Endothelial cell (in vitro differentiated cells): ENCODE data around the gene NACA2. TPM values are rescaled to one million over a fixed set of nuclear protein-coding genes. Genes with fewer than 3 reads are reported as not detected.

Source experiments
- DNase-seq: peaks from one replicate; pipeline ENCODE4 v3.0.0; 2021; ENCODE audit warnings: low spot score
- H3K27ac Mint-ChIP-seq: one replicate; pipeline ENCODE4 v1.8.0; 2021; ENCODE audit warnings: mixed read lengths, inconsistent platforms; ENCODE audit not compliant: unreplicated experiment
- H3K27me3 Mint-ChIP-seq: one replicate; pipeline ENCODE4 v1.8.0; 2021; ENCODE audit warnings: mild to moderate bottlenecking, moderate library complexity, mixed read lengths, inconsistent platforms; ENCODE audit not compliant: unreplicated experiment
- H3K36me3 Mint-ChIP-seq: one replicate; pipeline ENCODE4 v1.8.0; 2021; ENCODE audit warnings: mild to moderate bottlenecking, low read depth, mixed read lengths, inconsistent platforms; ENCODE audit not compliant: unreplicated experiment
- H3K4me1 Mint-ChIP-seq: one replicate; pipeline ENCODE4 v1.8.0; 2021; ENCODE audit warnings: mild to moderate bottlenecking, mixed read lengths, inconsistent platforms; ENCODE audit not compliant: unreplicated experiment
- H3K4me3 Mint-ChIP-seq: one replicate; pipeline ENCODE4 v1.8.0; 2021; ENCODE audit warnings: mild to moderate bottlenecking, mixed read lengths, inconsistent platforms; ENCODE audit not compliant: unreplicated experiment
- H3K9me3 Mint-ChIP-seq: one replicate; pipeline ENCODE4 v1.8.0; 2021; ENCODE audit warnings: mixed read lengths, inconsistent platforms; ENCODE audit not compliant: unreplicated experiment
- total RNA-seq: library from RNA; stranded (reverse); fragmentation: NEBNext Ultra II Directional; extraction: Animal tissue kit (Norgen Biotek cat#: 25700); gene quantifications from one replicate; pipeline ENCODE4 v1.2.1, GENCODE V29; 2021; ENCODE audit not compliant: unreplicated experiment
- TF ChIP-seq, protein P1 (sequence below): fragments of 200-600 bp; sonication (generic); IDR thresholded peaks from one replicate; pipeline ENCODE4 v1.5.0; 2021; ENCODE audit warnings: antibody characterized with exemption; ENCODE audit not compliant: unreplicated experiment

Gene NACA2
- total RNA-seq, 1 donor from 2014 or later: not detected

DNA sequence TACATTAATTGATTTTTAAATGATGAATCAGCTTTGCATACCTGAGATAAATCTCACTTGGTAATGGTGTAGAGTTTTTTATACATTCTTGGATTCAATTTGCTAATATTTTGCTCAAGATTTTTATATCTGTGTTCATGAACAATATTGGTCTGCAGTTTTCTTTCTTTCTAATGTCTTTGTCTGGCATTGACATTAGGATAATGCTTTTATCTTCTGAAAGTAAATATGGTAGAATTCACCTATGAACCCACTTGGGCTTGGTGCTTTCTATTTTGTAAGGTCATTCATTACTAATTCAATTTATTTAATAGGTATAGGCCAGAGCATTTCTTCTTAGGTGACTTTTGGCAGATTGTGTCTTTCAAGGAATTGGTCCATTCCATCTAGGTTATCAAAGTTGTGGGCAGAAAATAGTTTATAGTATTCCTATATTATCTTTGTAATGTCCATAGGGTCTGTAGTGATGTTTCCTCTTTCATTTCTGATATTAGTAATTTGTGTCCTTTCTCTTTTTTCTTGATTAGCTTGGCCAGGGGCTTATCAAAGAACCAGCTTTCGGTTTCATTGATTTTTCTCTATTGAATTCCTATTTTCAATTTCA, 45.6 kb downstream of the NACA2 start:
- Mint-ChIP-seq H3K4me1 (no peaks in the 10 kb centered on the region), H3K27ac (no peak overlapping the region), H3K9me3 (peaks cover 7% of the 10 kb centered on the region), H3K27me3 (no peaks in the 10 kb centered on the region), H3K4me3 (no peak overlapping the region), H3K36me3 (no peaks in the 10 kb centered on the region)
- TF ChIP-seq, protein P1, sequence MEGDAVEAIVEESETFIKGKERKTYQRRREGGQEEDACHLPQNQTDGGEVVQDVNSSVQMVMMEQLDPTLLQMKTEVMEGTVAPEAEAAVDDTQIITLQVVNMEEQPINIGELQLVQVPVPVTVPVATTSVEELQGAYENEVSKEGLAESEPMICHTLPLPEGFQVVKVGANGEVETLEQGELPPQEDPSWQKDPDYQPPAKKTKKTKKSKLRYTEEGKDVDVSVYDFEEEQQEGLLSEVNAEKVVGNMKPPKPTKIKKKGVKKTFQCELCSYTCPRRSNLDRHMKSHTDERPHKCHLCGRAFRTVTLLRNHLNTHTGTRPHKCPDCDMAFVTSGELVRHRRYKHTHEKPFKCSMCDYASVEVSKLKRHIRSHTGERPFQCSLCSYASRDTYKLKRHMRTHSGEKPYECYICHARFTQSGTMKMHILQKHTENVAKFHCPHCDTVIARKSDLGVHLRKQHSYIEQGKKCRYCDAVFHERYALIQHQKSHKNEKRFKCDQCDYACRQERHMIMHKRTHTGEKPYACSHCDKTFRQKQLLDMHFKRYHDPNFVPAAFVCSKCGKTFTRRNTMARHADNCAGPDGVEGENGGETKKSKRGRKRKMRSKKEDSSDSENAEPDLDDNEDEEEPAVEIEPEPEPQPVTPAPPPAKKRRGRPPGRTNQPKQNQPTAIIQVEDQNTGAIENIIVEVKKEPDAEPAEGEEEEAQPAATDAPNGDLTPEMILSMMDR: no peak
- no peak for DNase-seq

DNA sequence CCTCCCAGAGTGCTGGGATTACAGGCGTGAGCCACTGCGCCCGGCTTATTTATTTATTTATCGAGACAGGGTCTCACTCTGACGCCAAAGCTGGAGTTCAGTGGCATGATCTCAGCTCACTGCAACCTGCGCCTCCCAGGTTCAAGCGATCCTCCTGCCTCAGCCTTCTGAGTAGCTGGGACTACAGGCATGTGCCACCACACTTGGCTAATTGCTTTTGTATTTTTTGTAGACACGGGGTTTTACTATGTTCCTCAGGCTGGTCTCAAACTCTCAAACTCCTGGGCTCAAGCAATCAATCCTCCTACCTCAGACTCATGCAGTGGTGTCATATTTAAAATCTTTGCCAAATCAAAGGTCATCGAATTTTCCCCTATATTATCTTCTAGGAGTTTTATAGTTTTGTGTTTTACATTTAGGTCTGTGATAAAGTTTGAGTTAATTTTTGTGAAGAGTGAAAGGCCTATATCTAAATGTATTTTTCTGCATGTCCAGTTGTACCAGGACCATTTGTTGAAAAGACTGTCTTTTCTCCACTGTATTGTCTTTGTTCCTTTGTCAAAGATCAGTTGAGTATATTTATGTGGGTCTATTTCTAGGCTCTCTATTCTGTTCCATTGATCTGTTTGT, 47.1 kb downstream of the NACA2 start:
- H3K27ac Mint-ChIP-seq: no peak overlapping the region
- no peak for DNase-seq
- H3K9me3 Mint-ChIP-seq: peaks cover 7% of the 10 kb centered on the region
- no peaks in the 10 kb centered on the region for H3K4me1 Mint-ChIP-seq
- H3K27me3 Mint-ChIP-seq: no peaks in the 10 kb centered on the region
- no peaks in the 10 kb centered on the region for H3K36me3 Mint-ChIP-seq
- TF ChIP-seq, protein P1: no peak
- H3K4me3 Mint-ChIP-seq: no peak overlapping the region

DNA sequence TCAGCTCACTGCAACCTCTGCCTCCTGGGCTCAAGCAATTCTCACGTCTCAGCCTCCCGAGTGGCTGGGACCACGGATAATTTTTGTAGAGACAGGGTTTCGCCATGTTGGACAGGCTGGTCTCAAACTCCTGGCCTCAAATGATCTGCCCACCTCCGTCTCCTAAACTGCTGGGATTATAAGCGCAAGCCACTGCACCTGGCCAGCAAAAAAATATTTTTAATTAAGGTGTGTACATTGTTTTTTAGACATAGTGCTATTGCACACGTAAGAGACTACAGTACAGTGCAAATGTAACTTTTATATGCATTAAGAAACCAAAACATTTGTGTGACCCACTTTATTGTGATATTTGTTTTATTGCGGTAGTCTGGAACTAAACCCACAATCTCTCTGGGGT, 49.0 kb downstream of the NACA2 start:
- DNase-seq: no peak
- H3K27me3 Mint-ChIP-seq: no peaks in the 10 kb centered on the region
- H3K36me3 Mint-ChIP-seq: no peaks in the 10 kb centered on the region
- no peaks in the 10 kb centered on the region for H3K4me1 Mint-ChIP-seq
- H3K27ac Mint-ChIP-seq: no peak overlapping the region
- H3K4me3 Mint-ChIP-seq: no peak overlapping the region
- peaks cover 7% of the 10 kb centered on the region for H3K9me3 Mint-ChIP-seq
- TF ChIP-seq, protein P1: no peak

DNA sequence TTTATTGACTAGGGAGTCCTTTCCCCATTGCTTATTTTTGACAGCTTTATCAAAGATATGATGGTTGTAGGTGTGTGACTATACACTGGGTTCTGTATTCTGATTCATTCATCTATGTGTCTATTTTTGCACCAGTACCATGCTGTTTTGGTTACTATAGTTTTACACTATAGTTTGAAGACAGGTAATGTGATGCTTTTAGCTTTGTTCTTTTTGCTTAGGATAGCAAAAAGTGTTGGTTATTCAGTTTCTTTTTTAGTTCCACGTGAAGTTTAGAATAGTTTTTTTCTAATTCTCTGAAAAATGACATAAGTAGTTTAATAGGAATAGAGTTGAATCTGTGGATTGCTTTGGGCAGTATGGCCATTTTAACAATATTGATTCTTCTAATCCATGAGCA, 50.1 kb downstream of the NACA2 start:
- TF ChIP-seq, protein P1: no peak
- Mint-ChIP-seq H3K36me3 (no peaks in the 10 kb centered on the region), H3K9me3 (peaks cover 7% of the 10 kb centered on the region), H3K4me1 (no peaks in the 10 kb centered on the region), H3K27me3 (no peaks in the 10 kb centered on the region), H3K27ac (no peak overlapping the region), H3K4me3 (no peak overlapping the region)
- no peak for DNase-seq

Other genes starting within 250 kb of the NACA2 start
- gene TBX2, start 191.4 kb downstream of the NACA2 start, total RNA-seq: 0.23 TPM
- gene TBX4, start 138.8 kb downstream of the NACA2 start, total RNA-seq: 1.1 TPM